Gastroesophageal sphincter (tissue), 4 donors: ENCODE results near the gene LEMD3. TPM values are rescaled to one million over a fixed set of nuclear protein-coding genes. Genes with fewer than 3 reads are reported as not detected.

Source experiments
- ATAC-seq: fragments of 150-250 bp; one replicate; pipeline ENCODE4 v1.9.1; 2016; ENCODE audit warnings: mild to moderate bottlenecking, moderate library complexity
- H3K27ac ChIP-seq, 4 donors: fragments of 200-600 bp; sonication (generic) in 3 of 4; 1 replicate in 3 of 4; 2 replicates in 1 of 4; pipeline ENCODE4 v1.5.1; 2016 to 2019
- H3K27me3 ChIP-seq: fragments of 200-600 bp; sonication (generic); one replicate; pipeline ENCODE4 v1.5.1; 2019
- H3K36me3 ChIP-seq, 2 donors: fragments of 200-600 bp; sonication (generic); one replicate each; pipeline ENCODE4 v1.5.1; 2019; ENCODE audit warnings: control low read depth in 1 of 2
- H3K4me1 ChIP-seq, 3 donors: fragments of 200-600 bp; sonication (generic); 1 replicate in 2 of 3; 2 replicates in 1 of 3; pipeline ENCODE4 v1.5.1; 2016 to 2019; ENCODE audit warnings: control low read depth in 2 of 3
- H3K4me3 ChIP-seq, 2 donors: fragments of 200-600 bp; sonication (generic); one replicate each; pipeline ENCODE4 v1.5.1; 2019; ENCODE audit warnings: mild to moderate bottlenecking in 1 of 2, moderate library complexity in 1 of 2
- H3K9me3 ChIP-seq, 3 donors: fragments of 200-600 bp; sonication (generic); one replicate each; pipeline ENCODE4 v1.5.1; 2017 to 2019; ENCODE audit warnings: control low read depth in 2 of 3
- CTCF ChIP-seq, 4 experiments: fragments of 200-600 bp in 2 of 4; fragments of 450-650 bp in 2 of 4; sonication (generic) in 1 of 4; IDR thresholded peaks; one replicate each; pipeline ENCODE4 v1.5.1; 2017 to 2019; ENCODE audit warnings: antibody characterized with exemption in 4 of 4, mild to moderate bottlenecking in 2 of 4, moderate library complexity in 2 of 4
- EP300 ChIP-seq: sonication (generic); formaldehyde crosslinking; IDR thresholded peaks from one replicate; pipeline ENCODE4 v1.6.1; 2017; ENCODE audit warnings: antibody characterized with exemption, mild to moderate bottlenecking
- POLR2A ChIP-seq, 2 donors: fragments of 450-650 bp; IDR thresholded peaks; one replicate each; pipeline ENCODE4 v1.6.1; 2017; ENCODE audit warnings: antibody characterized with exemption in 2 of 2, mild to moderate bottlenecking in 2 of 2, moderate library complexity in 1 of 2
- POLR2AphosphoS5 ChIP-seq: sonication (generic); formaldehyde crosslinking; IDR thresholded peaks from one replicate; pipeline ENCODE4 v1.6.1; 2017; ENCODE audit warnings: antibody characterized with exemption
- WGBS, 2 donors: methylation state at CpG; one replicate each; pipeline ENCODE4 v1.1.5; 2018; ENCODE audit warnings: low coverage in 1 of 2; 5-methylcytosine and 5-hydroxymethylcytosine counted together
- total RNA-seq, 4 donors: library from RNA; depleted of rRNA; stranded (reverse); fragments of >200 nt; gene quantifications; one replicate each; pipeline ENCODE4 v1.1.0, GENCODE V29; 2016

Gene LEMD3
- total RNA-seq, 4 donors from 2014 or later = 21.2 to 50.9 (median 23.4) TPM

- ATAC-seq = no peak
- no peak overlapping the region for H3K27ac ChIP-seq
- H3K9me3 ChIP-seq = no peaks in the 10 kb centered on the region
- no peak overlapping the region for H3K4me3 ChIP-seq
- TF ChIP-seq POLR2A (IDR thresholded peaks at IDR 0.05) (no peak), CTCF (IDR thresholded peaks at IDR 0.05) (no peak), POLR2AphosphoS5 (no peak), EP300 (no peak)
- H3K4me1 ChIP-seq = no peaks in the 10 kb centered on the region
- H3K36me3 ChIP-seq = no peaks in the 10 kb centered on the region
- WGBS, 2 donors = 86 to 89% methylated on average over 4 of the region's 4 CpGs
- no peaks in the 10 kb centered on the region for H3K27me3 ChIP-seq
Measured at GRCh38 chr12:65263777-65264176, 94.4 kb downstream of the LEMD3 start.

- Histone ChIP-seq H3K4me3 (no peak overlapping the region), H3K36me3 (no peaks in the 10 kb centered on the region), H3K27ac (no peak overlapping the region), H3K27me3 (no peaks in the 10 kb centered on the region), H3K9me3 (no peaks in the 10 kb centered on the region), H3K4me1 (no peaks in the 10 kb centered on the region)
- ATAC-seq = no peak
- WGBS, 2 donors = 71 to 76% methylated on average over 3 of the region's 3 CpGs
- TF ChIP-seq POLR2A (IDR thresholded peaks at IDR 0.05) = no peak
- no peak for TF ChIP-seq EP300
- TF ChIP-seq POLR2AphosphoS5 = no peak
- no peak for TF ChIP-seq CTCF (IDR thresholded peaks at IDR 0.05)
Measured at GRCh38 chr12:65266408-65266807, 97.0 kb downstream of the LEMD3 start.

GRCh38 chr12:65269603-65270002, 100.2 kb downstream of the LEMD3 start:
- Histone ChIP-seq H3K9me3 (no peaks in the 10 kb centered on the region), H3K27me3 (no peaks in the 10 kb centered on the region), H3K4me3 (no peak overlapping the region), H3K36me3 (no peaks in the 10 kb centered on the region), H3K4me1 (no peaks in the 10 kb centered on the region), H3K27ac (no peak overlapping the region)
- TF ChIP-seq CTCF (IDR thresholded peaks at IDR 0.05) (no peak), POLR2AphosphoS5 (no peak), POLR2A (IDR thresholded peaks at IDR 0.05) (no peak), EP300 (no peak)
- ATAC-seq = no peak
- WGBS, 2 donors = 84 to 89% methylated on average over 1 of the region's 1 CpG

GRCh38 chr12:65274602-65275272, 105.4 kb downstream of the LEMD3 start:
- no peak for ATAC-seq
- no peaks in the 10 kb centered on the region for H3K9me3 ChIP-seq
- no peak overlapping the region for H3K4me3 ChIP-seq
- no peaks in the 10 kb centered on the region for H3K27me3 ChIP-seq
- H3K36me3 ChIP-seq = no peaks in the 10 kb centered on the region
- H3K4me1 ChIP-seq = peaks cover 0 to 13% (median 7%) of the 10 kb centered on the region in 3 donors
- H3K27ac ChIP-seq = no peak overlapping the region
- WGBS, 2 donors = 85 to 93% methylated on average over 3 to 7 of the region's 7 CpGs
- no peak for TF ChIP-seq POLR2AphosphoS5
- no peak for TF ChIP-seq POLR2A (IDR thresholded peaks at IDR 0.05)
- TF ChIP-seq CTCF (IDR thresholded peaks at IDR 0.05) = no peak
- no peak for TF ChIP-seq EP300

GRCh38 chr12:65275627-65276026, 106.2 kb downstream of the LEMD3 start:
- Histone ChIP-seq H3K9me3 (no peaks in the 10 kb centered on the region), H3K4me1 (peaks cover 2 to 22% (median 12%) of the 10 kb centered on the region in 3 donors), H3K4me3 (no peak overlapping the region), H3K36me3 (no peaks in the 10 kb centered on the region), H3K27ac (no peak overlapping the region), H3K27me3 (no peaks in the 10 kb centered on the region)
- no peak for ATAC-seq
- WGBS, 2 donors = 66 to 92% methylated on average over 3 of the region's 3 CpGs
- TF ChIP-seq POLR2A (IDR thresholded peaks at IDR 0.05) (no peak), POLR2AphosphoS5 (no peak), CTCF (IDR thresholded peaks at IDR 0.05) (no peak), EP300 (no peak)
